Measurements from ENCODE around the gene CAGE1. TPM values are rescaled to one million over a fixed set of nuclear protein-coding genes. Genes with fewer than 3 reads are reported as not detected.
"Not testable (repeated sequence)": the region's sequence is repeated elsewhere in the genome, so short reads cannot be mapped to it uniquely, and the experiment has no call there.

The CAGE1 gene
- total and polyA plus RNA-seq, 4 donors: not detected

- H3K4me1 ChIP-seq (ENCODE audit: control insufficient read depth in 1 of 2, insufficient read depth in 2 of 2, low read length in 2 of 2); DNase-seq; H3K9me3 ChIP-seq (ENCODE audit: control insufficient read depth, low read length); H3K27me3 ChIP-seq (ENCODE audit: control insufficient read depth in 1 of 2, insufficient read depth in 2 of 2, low read length in 1 of 2); H3K36me3 ChIP-seq (ENCODE audit: control insufficient read depth in 1 of 2, insufficient read depth in 2 of 2, low read length in 1 of 2); H3K27ac ChIP-seq (ENCODE audit: low read depth in 1 of 2, low read length in 2 of 2); intact Hi-C loops (cut with DNase I); ATAC-seq (ENCODE audit: low FRiP score); H3K4me3 ChIP-seq (ENCODE audit: low read length in 2 of 2): not testable (repeated sequence)
- 70 to 75% methylated on average over 3 of the region's 3 CpGs for WGBS, 2 donors
Observed at GRCh38 chr6:7351916-7352315, 37.6 kb downstream of the CAGE1 start.

- intact Hi-C loops (cut with DNase I): not testable (repeated sequence)
Observed at GRCh38 chr6:7350591-7350990, 39.0 kb downstream of the CAGE1 start.

DNA sequence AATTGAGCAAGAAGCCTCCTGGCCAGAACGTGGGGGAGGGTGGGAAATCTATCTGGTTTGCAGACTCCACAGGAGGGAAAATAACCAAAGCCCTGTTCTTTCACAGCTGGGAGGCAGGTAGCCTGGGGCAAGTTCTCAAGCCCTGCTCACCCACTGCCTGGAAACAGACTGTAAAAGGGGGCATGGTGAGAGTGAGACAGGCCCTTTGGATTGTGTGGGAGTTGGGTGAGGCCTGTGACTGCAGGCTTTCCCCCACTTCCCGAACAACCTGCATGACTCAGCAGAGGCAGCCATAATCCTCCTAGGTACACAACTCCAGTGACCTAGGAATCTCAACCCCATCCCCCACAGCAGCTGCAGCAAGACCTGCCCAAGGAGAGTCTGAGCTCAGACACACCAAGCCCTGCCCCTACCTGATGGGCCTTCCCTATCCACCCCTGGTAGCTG, 42.0 kb downstream of the CAGE1 start:
- H3K4me3 ChIP-seq (ENCODE audit: low read length in 2 of 2); H3K27me3 ChIP-seq (ENCODE audit: control insufficient read depth in 1 of 2, insufficient read depth in 2 of 2, low read length in 1 of 2); ATAC-seq (ENCODE audit: low FRiP score); H3K9me3 ChIP-seq (ENCODE audit: control insufficient read depth, low read length); H3K36me3 ChIP-seq (ENCODE audit: control insufficient read depth in 1 of 2, insufficient read depth in 2 of 2, low read length in 1 of 2); H3K4me1 ChIP-seq (ENCODE audit: control insufficient read depth in 1 of 2, insufficient read depth in 2 of 2, low read length in 2 of 2); DNase-seq; H3K27ac ChIP-seq (ENCODE audit: low read depth in 1 of 2, low read length in 2 of 2); intact Hi-C loops (cut with DNase I): not testable (repeated sequence)
- 65 to 66% methylated on average over 2 of the region's 2 CpGs for WGBS, 2 donors

More at GRCh38 chr6:7350591-7350990, 39.0 kb downstream of the CAGE1 start:
- H3K9me3 ChIP-seq (ENCODE audit: control insufficient read depth, low read length); H3K4me3 ChIP-seq (ENCODE audit: low read length in 2 of 2); H3K27me3 ChIP-seq (ENCODE audit: control insufficient read depth in 1 of 2, insufficient read depth in 2 of 2, low read length in 1 of 2); ATAC-seq (ENCODE audit: low FRiP score); H3K27ac ChIP-seq (ENCODE audit: low read depth in 1 of 2, low read length in 2 of 2); DNase-seq; H3K36me3 ChIP-seq (ENCODE audit: control insufficient read depth in 1 of 2, insufficient read depth in 2 of 2, low read length in 1 of 2); H3K4me1 ChIP-seq (ENCODE audit: control insufficient read depth in 1 of 2, insufficient read depth in 2 of 2, low read length in 2 of 2): not testable (repeated sequence)
- WGBS, 2 donors: 58 to 71% methylated on average over 1 of the region's 1 CpG

DNA sequence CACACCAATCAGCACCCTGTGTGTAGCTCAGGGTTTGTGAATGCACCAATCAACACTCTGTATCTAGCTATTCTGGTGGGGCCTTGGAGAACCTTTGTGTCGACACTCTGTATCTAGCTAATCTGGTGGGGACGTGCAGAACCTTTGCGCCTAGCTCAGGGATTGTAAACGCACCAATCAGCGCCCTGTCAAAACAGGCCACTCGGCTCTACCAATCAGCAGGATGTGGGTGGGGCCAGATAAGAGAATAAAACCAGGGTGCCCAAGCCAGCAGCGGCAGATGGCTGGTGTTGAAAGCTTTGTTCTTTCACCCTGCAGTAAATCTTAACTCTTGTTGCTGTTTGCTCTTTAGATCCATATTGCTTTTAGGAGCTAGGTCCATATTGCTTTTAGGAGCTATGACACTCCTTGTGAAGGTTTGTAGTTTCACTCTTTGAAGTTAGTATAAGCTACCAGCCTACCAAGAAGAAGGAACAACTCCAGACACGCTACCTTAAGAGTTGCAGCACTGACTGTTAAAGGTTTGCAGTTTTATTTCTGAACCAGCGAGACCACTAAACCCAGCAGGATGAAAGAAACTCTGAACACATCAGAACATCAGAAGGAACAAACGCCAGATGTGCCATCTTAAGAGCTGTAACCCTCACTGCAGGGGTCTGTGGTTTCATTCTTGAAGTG, 44.6 kb downstream of the CAGE1 start:
- WGBS, 2 donors: 74 to 75% methylated on average over 10 of the region's 10 CpGs
- H3K27ac ChIP-seq (ENCODE audit: low read depth in 1 of 2, low read length in 2 of 2); H3K9me3 ChIP-seq (ENCODE audit: control insufficient read depth, low read length); H3K4me3 ChIP-seq (ENCODE audit: low read length in 2 of 2); H3K27me3 ChIP-seq (ENCODE audit: control insufficient read depth in 1 of 2, insufficient read depth in 2 of 2, low read length in 1 of 2); ATAC-seq (ENCODE audit: low FRiP score); DNase-seq; H3K4me1 ChIP-seq (ENCODE audit: control insufficient read depth in 1 of 2, insufficient read depth in 2 of 2, low read length in 2 of 2); intact Hi-C loops (cut with DNase I); H3K36me3 ChIP-seq (ENCODE audit: control insufficient read depth in 1 of 2, insufficient read depth in 2 of 2, low read length in 1 of 2): not testable (repeated sequence)

DNA sequence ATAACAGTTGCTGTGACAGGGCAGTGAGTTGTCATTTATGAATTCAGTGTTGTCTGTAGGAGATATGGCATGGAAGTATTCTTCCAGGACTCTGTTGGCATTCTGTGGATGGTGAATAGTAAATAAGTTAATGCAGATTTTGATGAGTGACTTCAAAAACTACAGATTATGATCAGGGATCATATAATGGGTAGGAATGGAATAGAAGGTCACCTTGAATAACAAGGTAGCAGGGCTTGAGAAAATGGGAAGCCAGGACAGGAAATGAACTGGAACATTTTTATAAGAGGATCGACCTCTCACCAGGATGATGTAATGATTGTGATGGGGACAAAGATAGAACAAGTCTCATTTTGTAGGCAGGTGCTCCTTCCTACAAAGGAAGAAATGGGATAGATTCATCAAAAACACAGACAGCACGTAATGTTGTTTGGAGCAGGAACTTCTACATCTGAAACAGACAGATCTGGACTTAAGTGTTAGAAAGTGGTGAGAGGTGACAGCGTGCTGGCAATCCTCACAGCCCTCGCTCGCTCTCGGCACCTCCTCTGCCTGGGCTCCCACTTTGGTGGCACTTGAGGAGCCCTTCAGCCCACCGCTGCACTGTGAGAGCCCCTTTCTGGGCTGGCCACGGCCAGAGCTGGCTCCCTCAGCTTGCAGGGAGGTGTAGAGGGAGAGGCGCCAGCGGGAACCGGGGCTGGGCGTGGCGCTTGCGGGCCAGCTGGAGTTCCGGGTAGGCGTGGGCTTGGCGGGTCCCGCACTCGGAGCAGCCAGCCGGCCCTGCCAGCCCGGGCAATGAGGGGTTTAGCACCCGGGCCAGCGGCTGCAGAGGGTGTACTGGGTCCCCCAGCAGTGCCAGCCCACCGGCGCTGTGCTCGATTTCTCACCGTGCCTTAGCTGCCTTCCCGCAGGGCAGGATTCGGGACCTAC, 45.7 kb downstream of the CAGE1 start:
- no peaks in the 10 kb centered on the region for H3K36me3 ChIP-seq (ENCODE audit: control insufficient read depth in 1 of 2, insufficient read depth in 2 of 2, low read length in 1 of 2)
- ATAC-seq (ENCODE audit: low FRiP score) (no peak), DNase-seq (no peak)
- H3K27me3 ChIP-seq (ENCODE audit: control insufficient read depth in 1 of 2, insufficient read depth in 2 of 2, low read length in 1 of 2): no peaks in the 10 kb centered on the region
- H3K4me1 ChIP-seq (ENCODE audit: control insufficient read depth in 1 of 2, insufficient read depth in 2 of 2, low read length in 2 of 2): no peaks in the 10 kb centered on the region
- H3K4me3 ChIP-seq (ENCODE audit: low read length in 2 of 2): no peak overlapping the region
- intact Hi-C loops (cut with DNase I): no loop called here
- 87 to 90% methylated on average over 27 to 29 of the region's 29 CpGs for WGBS, 2 donors
- no peaks in the 10 kb centered on the region for H3K9me3 ChIP-seq (ENCODE audit: control insufficient read depth, low read length)
- H3K27ac ChIP-seq (ENCODE audit: low read depth in 1 of 2, low read length in 2 of 2): no peak overlapping the region

GRCh38 chr6:7341989-7342742, 47.4 kb downstream of the CAGE1 start:
- Histone ChIP-seq H3K9me3 (ENCODE audit: control insufficient read depth, low read length) (no peaks in the 10 kb centered on the region), H3K36me3 (ENCODE audit: control insufficient read depth in 1 of 2, insufficient read depth in 2 of 2, low read length in 1 of 2) (no peaks in the 10 kb centered on the region), H3K4me3 (ENCODE audit: low read length in 2 of 2) (no peak overlapping the region), H3K27ac (ENCODE audit: low read depth in 1 of 2, low read length in 2 of 2) (no peak overlapping the region), H3K27me3 (ENCODE audit: control insufficient read depth in 1 of 2, insufficient read depth in 2 of 2, low read length in 1 of 2) (no peaks in the 10 kb centered on the region), H3K4me1 (ENCODE audit: control insufficient read depth in 1 of 2, insufficient read depth in 2 of 2, low read length in 2 of 2) (no peaks in the 10 kb centered on the region)
- intact Hi-C loops (cut with DNase I): no loop called here
- ATAC-seq (ENCODE audit: low FRiP score) (peak; percentile 36), DNase-seq (no peak)
- 80 to 82% methylated on average over 9 of the region's 9 CpGs for WGBS, 2 donors

GRCh38 chr6:7341271-7341670, 48.3 kb downstream of the CAGE1 start:
- 90 to 92% methylated on average over 3 of the region's 3 CpGs for WGBS, 2 donors
- intact Hi-C loops (cut with DNase I): no loop called here
- no peak for DNase-seq

GRCh38 chr6:7339007-7339732, 50.4 kb downstream of the CAGE1 start:
- H3K36me3 ChIP-seq (ENCODE audit: control insufficient read depth in 1 of 2, insufficient read depth in 2 of 2, low read length in 1 of 2); H3K27me3 ChIP-seq (ENCODE audit: control insufficient read depth in 1 of 2, insufficient read depth in 2 of 2, low read length in 1 of 2); H3K27ac ChIP-seq (ENCODE audit: low read depth in 1 of 2, low read length in 2 of 2); ATAC-seq (ENCODE audit: low FRiP score); H3K9me3 ChIP-seq (ENCODE audit: control insufficient read depth, low read length); intact Hi-C loops (cut with DNase I); DNase-seq; H3K4me3 ChIP-seq (ENCODE audit: low read length in 2 of 2); H3K4me1 ChIP-seq (ENCODE audit: control insufficient read depth in 1 of 2, insufficient read depth in 2 of 2, low read length in 2 of 2): not testable (repeated sequence)
- 68 to 71% methylated on average over 14 of the region's 14 CpGs for WGBS, 2 donors

More at GRCh38 chr6:7341271-7341670, 48.3 kb downstream of the CAGE1 start:
- Histone ChIP-seq H3K36me3 (ENCODE audit: control insufficient read depth in 1 of 2, insufficient read depth in 2 of 2, low read length in 1 of 2) (no peaks in the 10 kb centered on the region), H3K9me3 (ENCODE audit: control insufficient read depth, low read length) (no peaks in the 10 kb centered on the region), H3K27me3 (ENCODE audit: control insufficient read depth in 1 of 2, insufficient read depth in 2 of 2, low read length in 1 of 2) (no peaks in the 10 kb centered on the region), H3K4me3 (ENCODE audit: low read length in 2 of 2) (no peak overlapping the region), H3K27ac (ENCODE audit: low read depth in 1 of 2, low read length in 2 of 2) (no peak overlapping the region), H3K4me1 (ENCODE audit: control insufficient read depth in 1 of 2, insufficient read depth in 2 of 2, low read length in 2 of 2) (no peaks in the 10 kb centered on the region)
- ATAC-seq (ENCODE audit: low FRiP score): no peak
